ENCODE measurements around the gene CABP1.

GRCh38 chr12:120661432-120661831 is 21.0 kb downstream of the CABP1 start:
- TF ChIP-seq POLR2A (IDR thresholded peaks at IDR 0.05) (no peak), CTCF (IDR thresholded peaks at IDR 0.05) (no peak), POLR2AphosphoS5 (IDR thresholded peaks at IDR 0.05) (no peak)
